HCT116 (cell line): Measurements from ENCODE around the gene NGEF. TPM values are rescaled to one million over a fixed set of nuclear protein-coding genes. Genes with fewer than 3 reads are reported as not detected.

Source experiments
- ATAC-seq: fragments of 200-7000 bp; cut with Tn5 transposase; 2 replicates; pipeline ENCODE4 v1.9.1; 2020; ENCODE audit warnings: mild to moderate bottlenecking, moderate library complexity
- BruUV-seq: library from RNA; stranded (reverse); fragments of 400-500 nt; replicated peaks from 2 replicates; lab custom pipeline; 2021; lab: Mats Ljungman, UMichigan
- CTCF ChIA-PET: fragments of 300-600 bp; sonication (Branson Sonifier 250); formaldehyde crosslinking; loops from one replicate; lab custom pipeline; 2021; ENCODE audit warnings: antibody characterized with exemption; lab: Charles Lee
- POLR2A ChIA-PET: fragments of 300-600, 350-600 bp; sonication (Branson Sonifier 250); formaldehyde crosslinking; loops from one replicate; lab custom pipeline; 2021; ENCODE audit warnings: antibody characterized with exemption; lab: Charles Lee
- RAD21 ChIA-PET, 2 experiments: fragments of 300-600 bp; sonication (Branson Sonifier 250); formaldehyde crosslinking; loops; one replicate each; lab custom pipeline; 2023; ENCODE audit warnings: low total read pairs in 2 of 2; ENCODE audit not compliant: uncharacterized antibody in 2 of 2, unreplicated experiment in 2 of 2, low non-redundant PET in 1 of 2; lab: Charles Lee
- DNase-seq: peaks from one replicate; pipeline ENCODE4 v3.0.0-alpha.2; 2010; ENCODE audit warnings: low read depth, low spot score
- H2AFZ ChIP-seq: fragments of 200-600 bp; shearing (Covaris generic), sonication (generic); 2 replicates; pipeline ENCODE4 v1.6.1; 2017; ENCODE audit warnings: low read depth, mixed run types, mixed read lengths, antibody characterized with exemption, low read length; ENCODE audit not compliant: poor library complexity, severe bottlenecking
- H3K27ac ChIP-seq: 2 replicates; pipeline ENCODE4 v1.5.1; 2012; ENCODE audit warnings: low read depth, low read length
- H3K27me3 ChIP-seq: fragments of 200-600 bp; sonication (generic); 2 replicates; pipeline ENCODE4 v1.6.1; 2016; ENCODE audit warnings: mixed run types, low read length, mixed read lengths; ENCODE audit not compliant: insufficient read depth
- H3K36me3 ChIP-seq, 2 experiments: fragments of 200-500 bp in 1 of 2; fragments of 200-600 bp in 1 of 2; sonication (Bioruptor generic) in 1 of 2; sonication (generic) in 1 of 2; 2 replicates each; pipeline versions ENCODE4 v1.5.1 to v1.6.1; 2014 to 2016; ENCODE audit warnings: low read length in 2 of 2, inconsistent platforms in 1 of 2, mixed read lengths in 1 of 2, mixed run types in 1 of 2; ENCODE audit not compliant: insufficient read depth in 2 of 2, control insufficient read depth in 1 of 2
- H3K4me1 ChIP-seq, 2 experiments: fragments of 200-600 bp in 1 of 2; sonication (generic) in 1 of 2; 2 replicates each; pipeline versions ENCODE4 v1.5.1 to v1.6.1; 2012 to 2017; ENCODE audit warnings: low read length in 2 of 2, inconsistent platforms in 1 of 2, mild to moderate bottlenecking in 1 of 2, mixed read lengths in 1 of 2, mixed run types in 1 of 2, moderate library complexity in 1 of 2; ENCODE audit not compliant: insufficient read depth in 2 of 2, control insufficient read depth in 1 of 2
- H3K4me2 ChIP-seq: fragments of 200-600 bp; sonication (generic); 2 replicates; pipeline ENCODE4 v1.6.1; 2017; ENCODE audit warnings: mixed run types, low read length, mixed read lengths
- H3K4me3 ChIP-seq, 2 experiments: fragments of 200-600 bp in 1 of 2; sonication (generic) in 1 of 2; replicated peaks in 1 of 2; 2 replicates each; pipeline ENCODE4 v1.5.1; 2011 to 2016; ENCODE audit warnings: low read length in 2 of 2, control low read depth in 1 of 2, low read depth in 1 of 2, mild to moderate bottlenecking in 1 of 2, mixed read lengths in 1 of 2, mixed run types in 1 of 2
- H3K79me2 ChIP-seq: fragments of 200-600 bp; sonication (generic); 2 replicates; pipeline ENCODE4 v1.6.1; 2017; ENCODE audit warnings: mild to moderate bottlenecking, mixed run types, low read length, moderate library complexity, mixed read lengths; ENCODE audit not compliant: insufficient read depth
- H3K9ac ChIP-seq: fragments of 200-600 bp; sonication (generic); 2 replicates; pipeline ENCODE4 v1.6.1; 2016; ENCODE audit warnings: low read length, mixed read lengths
- H3K9me2 ChIP-seq: fragments of 200-600 bp; sonication (generic), shearing (Covaris generic); 2 replicates; pipeline ENCODE4 v1.6.1; 2017; ENCODE audit warnings: mixed run types, mild to moderate bottlenecking, moderate library complexity; ENCODE audit not compliant: insufficient read depth
- H3K9me3 ChIP-seq, 2 experiments: fragments of 200-500 bp in 1 of 2; fragments of 200-600 bp in 1 of 2; sonication (Bioruptor generic) in 1 of 2; sonication (generic) in 1 of 2; 2 replicates each; pipeline ENCODE4 v1.6.1; 2014 to 2017; ENCODE audit warnings: low read length in 2 of 2, mixed read lengths in 2 of 2, inconsistent platforms in 1 of 2, low read depth in 1 of 2, mild to moderate bottlenecking in 1 of 2, mixed run types in 1 of 2, moderate library complexity in 1 of 2; ENCODE audit not compliant: control insufficient read depth in 1 of 2, insufficient read depth in 1 of 2
- H4K20me1 ChIP-seq: fragments of 200-600 bp; sonication (generic), shearing (Covaris generic); 2 replicates; pipeline ENCODE4 v1.6.1; 2017; ENCODE audit warnings: mixed run types, mild to moderate bottlenecking, moderate library complexity; ENCODE audit not compliant: insufficient read depth
- ATF3 ChIP-seq: IDR thresholded peaks from 2 replicates; pipeline ENCODE4 v1.6.1; 2012
- CEBPB ChIP-seq: IDR thresholded peaks from 2 replicates; pipeline ENCODE4 v1.6.1; 2012; ENCODE audit warnings: low read depth
- CTCF ChIP-seq, 3 experiments: fragments of 200-600 bp in 1 of 3; sonication (generic) in 1 of 3; IDR thresholded peaks in 2 of 3; conservative IDR thresholded peaks in 1 of 3; 2 replicates each; pipeline ENCODE4 v1.5.1; 2012 to 2017; ENCODE audit warnings: low read depth in 2 of 3, low read length in 2 of 3, antibody characterized with exemption in 1 of 3, borderline replicate concordance in 1 of 3, control low read depth in 1 of 3, mild to moderate bottlenecking in 1 of 3, mixed read lengths in 1 of 3, mixed run types in 1 of 3, moderate library complexity in 1 of 3; ENCODE audit not compliant: insufficient read depth in 1 of 3
- ELF1 ChIP-seq: IDR thresholded peaks from 2 replicates; pipeline ENCODE4 v1.6.1; 2012; ENCODE audit warnings: low read depth, borderline replicate concordance
- EZH2 ChIP-seq: fragments of 200-600 bp; sonication (generic); IDR thresholded peaks from 2 replicates; pipeline ENCODE4 v1.6.1; 2017; ENCODE audit warnings: antibody characterized with exemption, mixed run types
- JUND ChIP-seq: IDR thresholded peaks from 2 replicates; pipeline ENCODE4 v1.6.1; 2012
- POLR2AphosphoS5 ChIP-seq: IDR thresholded peaks from 2 replicates; pipeline ENCODE4 v1.6.1; 2011; ENCODE audit warnings: mild to moderate bottlenecking, low read depth, low read length, moderate library complexity
- RAD21 ChIP-seq: IDR thresholded peaks from 2 replicates; pipeline ENCODE4 v1.6.1; 2012; ENCODE audit warnings: low read depth, mild to moderate bottlenecking
- SIN3A ChIP-seq: IDR thresholded peaks from 2 replicates; pipeline ENCODE4 v1.6.1; 2012; ENCODE audit warnings: low read depth
- SRF ChIP-seq: IDR thresholded peaks from 2 replicates; pipeline ENCODE4 v1.6.1; 2012; ENCODE audit warnings: low read depth
- TCF7L2 ChIP-seq: IDR thresholded peaks from 2 replicates; pipeline ENCODE4 v1.7.0; 2011; ENCODE audit warnings: borderline replicate concordance, inconsistent platforms; ENCODE audit not compliant: insufficient read depth, insufficient read length; ENCODE audit errors: extremely low read depth
- ZBTB33 ChIP-seq: IDR thresholded peaks from 2 replicates; pipeline ENCODE4 v1.6.1; 2011; ENCODE audit warnings: mild to moderate bottlenecking, low read length, moderate library complexity; ENCODE audit not compliant: insufficient replicate concordance; ENCODE audit errors: extremely low read depth
- ZFX ChIP-seq: fragments of 450-650 bp; IDR thresholded peaks from 2 replicates; pipeline ENCODE4 v1.6.1; 2017
- ZNF274 ChIP-seq: fragments of 200-500 bp; sonication (Bioruptor generic); IDR thresholded peaks from 2 replicates; pipeline ENCODE4 v1.6.1; 2014; ENCODE audit warnings: mild to moderate bottlenecking, low read depth, low read length, inconsistent platforms
- intact Hi-C: fragments of 100-400 bp; cut with micrococcal nuclease; formaldehyde crosslinking; loops from 2 replicates; pipeline ENCODE4 v1.10.0; 2022
- total RNA-seq: library from RNA; stranded (reverse); gene quantifications from one replicate; pipeline ENCODE4 v1.2.1, GENCODE V29; 2021; ENCODE audit not compliant: unreplicated experiment

NGEF gene
- total RNA-seq, 1 experiment from 2014 or later: 12.6 TPM

- H3K27ac ChIP-seq: no peak overlapping the region
- H3K36me3 ChIP-seq: no peaks in the 10 kb centered on the region
- DNase-seq (no peak), ATAC-seq (no peak)
- H3K4me2 ChIP-seq: no peak overlapping the region
- POLR2A ChIA-PET: no interaction called here
- H3K4me3 ChIP-seq: no peak overlapping the region
- H3K27me3 ChIP-seq: no peaks in the 10 kb centered on the region
- RAD21 ChIA-PET: no interaction called here
- H3K9me2 ChIP-seq: no peaks in the 10 kb centered on the region
- BruUV-seq: no TSS peak
- H3K9me3 ChIP-seq: no peaks in the 10 kb centered on the region
- peak overlapping the region; percentile 66 for H2AFZ ChIP-seq
- no peak overlapping the region for H3K9ac ChIP-seq
- no peaks in the 10 kb centered on the region; a peak in 1 of 4 replicates for H3K4me1 ChIP-seq
- no peaks in the 10 kb centered on the region for H4K20me1 ChIP-seq
- CTCF ChIA-PET: interaction anchor here (1.6 kb wide), 1 partner anchor 71 kb away, joined by 3 read pairs; no protein-coding TSS in a partner anchor
- intact Hi-C loops: no loop called here
- TF ChIP-seq TCF7L2 (no peak), EZH2 (no peak), RAD21 (no peak), ZFX (no peak), CEBPB (no peak), SIN3A (no peak)
- no peaks in the 10 kb centered on the region for H3K79me2 ChIP-seq
These were observed 88.6 kb downstream of the NGEF start for GRCh38 chr2:232924433-232924832.

- Histone ChIP-seq H3K27ac (no peak overlapping the region), H2AFZ (no peak overlapping the region), H3K27me3 (no peaks in the 10 kb centered on the region), H3K4me1 (no peaks in the 10 kb centered on the region), H4K20me1 (no peaks in the 10 kb centered on the region), H3K79me2 (no peaks in the 10 kb centered on the region), H3K4me2 (no peak overlapping the region), H3K9ac (no peak overlapping the region), H3K36me3 (no peaks in the 10 kb centered on the region), H3K4me3 (no peak overlapping the region), H3K9me2 (no peaks in the 10 kb centered on the region), H3K9me3 (no peaks in the 10 kb centered on the region)
- no peak for DNase-seq
- TF ChIP-seq ATF3 (no peak), POLR2AphosphoS5 (no peak), JUND (no peak), ZNF274 (no peak), CTCF (IDR thresholded peaks at IDR 0.05 in 2 of 3, conservative IDR thresholded peaks at IDR 0.05 in 1 of 3; ENCODE audit: borderline replicate concordance in 1 of 3, insufficient read depth in 1 of 3, low read depth in 2 of 3, low read length in 2 of 3) (no peak), SIN3A (no peak), SRF (no peak), ELF1 (no peak), CEBPB (no peak), ZBTB33 (no peak)
- ATAC-seq: no peak
- no TSS peak for BruUV-seq
- intact Hi-C loops: no loop called here
- ChIA-PET CTCF (no interaction called here), POLR2A (no interaction called here), RAD21 (no interaction called here)
These were observed 92.3 kb downstream of the NGEF start for GRCh38 chr2:232920760-232921159.
